ENCODE data around the gene SNTG2.

- TF ChIP-seq, protein P1, sequence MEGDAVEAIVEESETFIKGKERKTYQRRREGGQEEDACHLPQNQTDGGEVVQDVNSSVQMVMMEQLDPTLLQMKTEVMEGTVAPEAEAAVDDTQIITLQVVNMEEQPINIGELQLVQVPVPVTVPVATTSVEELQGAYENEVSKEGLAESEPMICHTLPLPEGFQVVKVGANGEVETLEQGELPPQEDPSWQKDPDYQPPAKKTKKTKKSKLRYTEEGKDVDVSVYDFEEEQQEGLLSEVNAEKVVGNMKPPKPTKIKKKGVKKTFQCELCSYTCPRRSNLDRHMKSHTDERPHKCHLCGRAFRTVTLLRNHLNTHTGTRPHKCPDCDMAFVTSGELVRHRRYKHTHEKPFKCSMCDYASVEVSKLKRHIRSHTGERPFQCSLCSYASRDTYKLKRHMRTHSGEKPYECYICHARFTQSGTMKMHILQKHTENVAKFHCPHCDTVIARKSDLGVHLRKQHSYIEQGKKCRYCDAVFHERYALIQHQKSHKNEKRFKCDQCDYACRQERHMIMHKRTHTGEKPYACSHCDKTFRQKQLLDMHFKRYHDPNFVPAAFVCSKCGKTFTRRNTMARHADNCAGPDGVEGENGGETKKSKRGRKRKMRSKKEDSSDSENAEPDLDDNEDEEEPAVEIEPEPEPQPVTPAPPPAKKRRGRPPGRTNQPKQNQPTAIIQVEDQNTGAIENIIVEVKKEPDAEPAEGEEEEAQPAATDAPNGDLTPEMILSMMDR (IDR thresholded peaks at IDR 0.05) = no peak
- no peak for TF ChIP-seq POLR2A (IDR thresholded peaks at IDR 0.05)
Observed at GRCh38 chr2:973129-973528, 22.5 kb downstream of the SNTG2 start.
